GM13976 (cell line): ENCODE measurements around the gene SLC13A1.
"Not testable (repeated sequence)": the region's sequence is repeated elsewhere in the genome, so short reads cannot be mapped to it uniquely, and the experiment has no call there.

Source experiments
- DNase-seq: peaks from one replicate; pipeline ENCODE4 v3.0.0; 2012; ENCODE audit warnings: low spot score
- CTCF ChIP-seq: IDR thresholded peaks from 2 replicates; pipeline ENCODE4 v1.5.1; 2012; ENCODE audit warnings: borderline replicate concordance, mild to moderate bottlenecking; ENCODE audit not compliant: insufficient read depth; ENCODE audit errors: extremely low read depth, missing control alignments, control extremely low read depth
- in situ Hi-C: fragments of 300-500 bp; cut with MboI; formaldehyde crosslinking; loops from one replicate; pipeline ENCODE4 v1.12.0; 2022; ENCODE audit warnings: low sequenced_read_pairs, mixed read lengths, inconsistent platforms; ENCODE audit not compliant: unreplicated experiment

The SLC13A1 gene

DNA sequence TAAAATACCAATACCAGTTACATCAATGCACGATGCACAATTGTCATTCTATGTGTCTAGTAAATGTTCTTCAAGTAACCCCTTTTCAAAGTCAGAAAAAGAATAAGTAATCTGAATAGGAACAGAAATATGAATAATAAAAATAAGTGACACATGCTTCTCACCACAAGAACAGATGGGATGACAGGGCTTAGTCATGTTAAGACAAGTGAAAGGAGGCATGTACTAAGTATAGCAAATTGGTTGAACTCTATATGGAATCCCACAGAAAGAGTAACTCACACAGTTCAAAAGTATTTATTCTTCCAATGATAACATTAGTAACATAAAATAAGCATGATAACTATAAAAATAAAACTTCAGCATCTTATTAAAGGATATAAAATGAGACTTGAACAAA is 103.3 kb downstream of the SLC13A1 start:
- in situ Hi-C loops, result no loop called here
- TF ChIP-seq CTCF, result no peak
- no peak for DNase-seq

DNA sequence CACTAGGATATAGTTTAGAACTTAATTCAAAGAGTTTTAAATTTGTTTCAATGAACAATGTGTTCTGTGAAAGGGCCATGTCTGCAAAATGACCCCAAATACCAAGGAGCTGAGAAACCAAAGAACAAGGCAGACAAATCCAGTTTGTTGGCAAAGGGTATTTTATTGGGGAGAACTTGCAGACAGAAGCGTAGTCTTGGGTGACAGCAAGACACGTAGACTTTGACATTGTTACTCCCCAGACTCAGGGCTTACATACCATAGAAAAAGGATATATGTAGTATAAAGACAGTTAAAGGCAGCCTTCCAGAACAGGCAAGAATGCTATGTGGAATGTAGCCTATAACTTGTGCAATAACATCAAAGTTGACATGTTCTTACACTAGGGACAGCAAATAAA is 109.3 kb downstream of the SLC13A1 start:
- in situ Hi-C loops, result no loop called here
- TF ChIP-seq CTCF, result no peak
- no peak for DNase-seq

- in situ Hi-C loops, DNase-seq: not testable (repeated sequence)
Observed at GRCh38 chr7:123086910-123087309, 112.9 kb downstream of the SLC13A1 start.

DNA sequence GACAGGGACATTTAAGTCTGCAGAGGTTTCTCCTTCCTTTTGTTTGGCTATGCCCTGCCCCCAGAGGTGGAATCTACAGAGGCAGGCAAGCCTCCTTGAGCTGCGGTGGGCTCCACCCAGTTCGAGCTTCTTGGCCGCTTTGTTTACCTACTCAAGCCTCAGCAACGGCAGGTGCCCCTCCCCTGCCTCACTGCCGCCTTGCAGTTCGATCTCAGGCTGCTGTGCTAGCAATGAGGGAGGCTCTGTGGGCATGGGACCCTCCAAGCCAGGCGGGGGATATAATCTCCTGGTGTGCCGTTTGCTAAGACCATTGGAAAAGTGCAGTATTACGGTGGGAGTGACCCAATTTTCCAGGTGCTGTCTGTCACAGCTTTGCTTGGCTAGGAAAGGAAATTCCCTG is 114.9 kb downstream of the SLC13A1 start:
- in situ Hi-C loops, DNase-seq: not testable (repeated sequence)

- DNase-seq, result no peak
- no peak for TF ChIP-seq CTCF
- in situ Hi-C loops, result no loop called here
Observed at GRCh38 chr7:123079021-123079420, 120.7 kb downstream of the SLC13A1 start.

DNA sequence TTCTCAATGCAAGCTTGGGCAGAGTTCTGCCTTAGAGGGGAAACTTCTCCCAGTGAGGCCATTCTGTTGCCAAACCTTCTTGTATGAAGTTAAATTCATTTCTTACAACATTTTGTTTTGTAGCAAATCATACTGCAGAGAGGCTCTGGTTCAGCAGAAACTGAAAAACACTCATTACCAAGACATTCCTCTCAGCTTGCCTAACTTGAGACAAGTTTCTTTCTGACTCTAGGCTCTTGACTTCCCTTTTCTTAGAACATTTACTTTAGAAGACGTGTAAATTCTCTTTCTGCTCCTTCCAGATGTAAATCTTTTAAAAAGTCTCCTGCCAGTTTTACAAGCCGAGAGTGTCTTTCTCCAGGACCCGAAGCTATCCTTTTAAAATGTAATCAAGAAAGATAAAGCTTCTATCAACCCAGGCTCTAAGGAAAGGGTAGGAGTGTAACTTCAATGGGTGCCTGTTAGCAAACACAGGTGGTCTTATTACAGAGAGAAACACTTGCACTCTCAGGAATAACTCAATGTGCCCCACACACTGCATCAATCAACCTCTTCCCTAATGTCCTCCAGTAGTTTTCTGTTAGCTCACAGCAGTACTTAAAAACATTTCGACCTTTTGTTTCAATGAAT is 123.8 kb downstream of the SLC13A1 start:
- in situ Hi-C loops, result no loop called here
- TF ChIP-seq CTCF, result no peak
- no peak for DNase-seq

GRCh38 chr7:123070702-123071286 is 129.0 kb downstream of the SLC13A1 start:
- peak; percentile 38 for DNase-seq
- TF ChIP-seq CTCF, result peak; percentile 28
- in situ Hi-C loops, result no loop called here

- no peak for TF ChIP-seq CTCF
- in situ Hi-C loops, result no loop called here
- DNase-seq, result no peak
Observed at GRCh38 chr7:123067814-123068213, 132.0 kb downstream of the SLC13A1 start.
